Heart left ventricle (tissue), 16 donors: ENCODE data around the gene DIP2B. TPM values are rescaled to one million over a fixed set of nuclear protein-coding genes. Genes with fewer than 3 reads are reported as not detected.

ENCODE experiments used
- ATAC-seq, 4 donors: fragments of 200-7000 bp; cut with Tn5 transposase; one replicate each; pipeline ENCODE4 v1.9.1; 2020 to 2022; ENCODE audit warnings: moderate library complexity in 4 of 4, mild to moderate bottlenecking in 3 of 4, moderate number of reproducible peaks in 1 of 4
- DNase-seq, 5 donors: peaks; one replicate each; pipeline ENCODE4 v3.0.0-alpha.2; 2020
- H3K27ac ChIP-seq, 12 donors: fragments of 200-600 bp; sonication (generic) in 4 of 12; one replicate each; pipeline versions ENCODE4 v1.5.0 to v1.8.0; 2016 to 2022; ENCODE audit warnings: mild to moderate bottlenecking in 2 of 12
- H3K27me3 ChIP-seq, 9 donors: fragments of 200-600 bp; sonication (generic) in 2 of 9; one replicate each; pipeline versions ENCODE4 v1.5.1 to v1.8.0; 2016 to 2022; ENCODE audit warnings: mild to moderate bottlenecking in 3 of 9
- H3K36me3 ChIP-seq, 9 donors: fragments of 200-600 bp; sonication (generic) in 2 of 9; one replicate each; pipeline versions ENCODE4 v1.5.0 to v1.8.0; 2018 to 2022; ENCODE audit warnings: mild to moderate bottlenecking in 2 of 9
- H3K4me1 ChIP-seq, 12 donors: fragments of 200-600 bp; sonication (generic) in 4 of 12; one replicate each; pipeline versions ENCODE4 v1.5.0 to v1.8.0; 2016 to 2022; ENCODE audit warnings: mild to moderate bottlenecking in 3 of 12
- H3K4me3 ChIP-seq, 12 donors: fragments of 200-600 bp; sonication (generic) in 4 of 12; one replicate each; pipeline versions ENCODE4 v1.5.0 to v1.8.0; 2017 to 2022; ENCODE audit warnings: mild to moderate bottlenecking in 9 of 12, moderate library complexity in 4 of 12
- H3K9me3 ChIP-seq, 12 donors: fragments of 200-600 bp; sonication (generic) in 4 of 12; one replicate each; pipeline versions ENCODE4 v1.5.0 to v1.8.0; 2016 to 2022; ENCODE audit warnings: mild to moderate bottlenecking in 1 of 12
- POLR2A ChIP-seq, 2 donors: fragments of 450-650 bp; IDR thresholded peaks; one replicate each; pipeline ENCODE4 v1.6.1; 2017; ENCODE audit warnings: antibody characterized with exemption in 2 of 2, mild to moderate bottlenecking in 2 of 2, moderate library complexity in 2 of 2
- WGBS, 4 donors: extraction: QIAGEN DNeasy Blood & Tissue Kit in 2 of 4; methylation state at CpG; one replicate each; pipeline versions ENCODE4 v1.1.5 to v1.1.7; 2013 to 2018; 5-methylcytosine and 5-hydroxymethylcytosine counted together
- intact Hi-C, 10 donors: fragments of 100-400 bp; cut with DNase I; formaldehyde crosslinking; loops; one replicate each; pipeline versions ENCODE4 v1.11.1 to v1.14.2; 2022
- polyA plus RNA-seq, 2 donors: library from polyadenylated mRNA; stranded (reverse); fragments of 200-250 nt; gene quantifications; one replicate each; pipeline ENCODE4 v1.2.3, GENCODE V29; 2013
- total RNA-seq, 9 donors: library from RNA; depleted of rRNA in 2 of 9; stranded (reverse); fragments of >200 nt in 2 of 9; fragmentation: NEBNext Ultra II Directional in 3 of 9; extraction: Animal tissue kit (Norgen Biotek cat#: 25700) in 3 of 9; gene quantifications; one replicate each; pipeline versions ENCODE4 v1.1.0 to v1.2.4, GENCODE V29; 2016 to 2023
- TF ChIP-seq, protein P1 (sequence below), 12 donors: fragments of 200-600 bp; sonication (generic) in 4 of 12; IDR thresholded peaks; one replicate each; pipeline versions ENCODE4 v1.5.0 to v1.8.0; 2018 to 2022; ENCODE audit warnings: antibody characterized with exemption in 12 of 12, mild to moderate bottlenecking in 5 of 12
- donor health status: ischemic (EF 13 %, LVEDD 7.1; RV severe dilation, severe dysfunction).
- donor health status: healthy with polysubstance abuse.
- donor health status: DM: no; HTN: yes; CAD: no.
- donor health status: DM: no; HTN: no; CAD: no.
- donor health status: ischemic (EF 25% LVEDD 6.9; RV normal size, moderate dysfunction).
- donor health status: ischemic (EF 25% LVEDD 5.7; RV mildly dilated, moderate dysfunction).
- donor health status: healthy.
- donor health status: DM: yes; HTN: yes; CAD: no.
- donor health status: ischemic (EF 35%, LVEDD 5.7; RV mildly dilated, moderate dysfunction).
- donor health status: nonischemic (EF 11% LVEDD 7.7; RV severe dilation, severe dysfunction).
- donor health status: DM: yes; HTN: yes; CAD: no.
- donor health status: PGD.
- donor health status: ischemic (EF 29% LVEDD 5.4; RV normal size, mild dysfunction).
- donor health status: nonischemic (EF 23%, LVEDD 6.1; RV moderate dilation, normal function).

DIP2B gene
- total and polyA plus RNA-seq, 11 donors, result 3.4 to 25.0 (median 16.7) TPM

DNA sequence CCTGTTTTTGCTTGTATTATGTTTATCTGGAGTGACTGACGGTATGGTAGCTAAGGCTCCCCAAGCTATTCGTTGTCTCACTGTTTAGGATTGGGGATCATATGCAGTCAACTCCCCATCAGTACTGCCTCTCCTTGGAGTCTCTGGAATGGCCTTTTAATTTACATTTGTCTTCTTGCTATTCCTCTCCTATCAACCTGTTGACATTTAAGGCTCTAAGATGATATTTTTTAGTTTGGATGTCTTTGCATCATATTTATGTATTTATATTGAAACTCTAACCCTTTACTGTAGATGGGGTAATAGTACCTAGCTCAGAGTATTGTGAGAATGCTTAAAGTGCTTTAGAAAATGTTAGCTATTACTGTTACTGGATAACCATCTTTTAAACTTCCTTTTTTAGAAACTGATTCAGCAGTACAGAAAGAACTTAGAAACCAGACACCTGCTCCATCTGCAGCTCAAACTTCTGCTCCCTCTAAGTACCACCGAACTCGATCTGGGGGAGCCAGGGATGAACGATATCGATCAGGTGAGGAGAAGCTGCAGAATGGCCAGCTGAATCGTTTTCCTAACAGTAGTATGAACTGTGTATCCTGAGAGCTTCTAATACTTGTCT is 135.6 kb downstream of the DIP2B start:
- H3K4me1 ChIP-seq, result peaks cover 0 to 26% (median 16%) of the 10 kb centered on the region in 12 donors
- peaks cover 0 to 33% (median 22%) of the 10 kb centered on the region in 9 donors for H3K36me3 ChIP-seq
- no peaks in the 10 kb centered on the region for H3K27me3 ChIP-seq
- TF ChIP-seq, protein P1, sequence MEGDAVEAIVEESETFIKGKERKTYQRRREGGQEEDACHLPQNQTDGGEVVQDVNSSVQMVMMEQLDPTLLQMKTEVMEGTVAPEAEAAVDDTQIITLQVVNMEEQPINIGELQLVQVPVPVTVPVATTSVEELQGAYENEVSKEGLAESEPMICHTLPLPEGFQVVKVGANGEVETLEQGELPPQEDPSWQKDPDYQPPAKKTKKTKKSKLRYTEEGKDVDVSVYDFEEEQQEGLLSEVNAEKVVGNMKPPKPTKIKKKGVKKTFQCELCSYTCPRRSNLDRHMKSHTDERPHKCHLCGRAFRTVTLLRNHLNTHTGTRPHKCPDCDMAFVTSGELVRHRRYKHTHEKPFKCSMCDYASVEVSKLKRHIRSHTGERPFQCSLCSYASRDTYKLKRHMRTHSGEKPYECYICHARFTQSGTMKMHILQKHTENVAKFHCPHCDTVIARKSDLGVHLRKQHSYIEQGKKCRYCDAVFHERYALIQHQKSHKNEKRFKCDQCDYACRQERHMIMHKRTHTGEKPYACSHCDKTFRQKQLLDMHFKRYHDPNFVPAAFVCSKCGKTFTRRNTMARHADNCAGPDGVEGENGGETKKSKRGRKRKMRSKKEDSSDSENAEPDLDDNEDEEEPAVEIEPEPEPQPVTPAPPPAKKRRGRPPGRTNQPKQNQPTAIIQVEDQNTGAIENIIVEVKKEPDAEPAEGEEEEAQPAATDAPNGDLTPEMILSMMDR (IDR thresholded peaks at IDR 0.05), result no peak
- TF ChIP-seq POLR2A (IDR thresholded peaks at IDR 0.05), result no peak
- no peak overlapping the region for H3K4me3 ChIP-seq
- DNase-seq, result no peak
- H3K9me3 ChIP-seq, result no peaks in the 10 kb centered on the region
- H3K27ac ChIP-seq, result no peak overlapping the region
- intact Hi-C loops, result no loop called here
- no peak for ATAC-seq
- WGBS, 4 donors, result 82 to 89% (median 89%) methylated on average over 7 of the region's 7 CpGs

DNA sequence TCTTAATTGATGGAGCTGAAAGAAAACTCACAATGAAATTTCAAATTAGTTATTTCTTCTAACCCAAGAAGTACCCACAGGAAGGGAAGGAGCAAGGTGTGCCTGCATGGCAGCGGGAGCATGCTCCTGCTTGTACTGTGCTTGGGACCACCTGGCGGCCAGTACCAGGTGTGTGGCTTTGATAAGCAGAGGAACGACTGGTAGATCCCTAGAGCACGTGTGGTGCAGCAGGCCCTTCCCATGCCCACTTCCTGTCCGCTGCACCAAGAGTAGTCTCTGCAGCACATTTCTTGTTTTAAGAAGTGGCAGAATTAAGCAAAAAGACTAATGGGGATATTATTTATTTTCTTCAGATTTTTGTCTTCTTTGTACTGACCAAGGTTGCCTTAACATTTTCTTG is 136.8 kb downstream of the DIP2B start:
- intact Hi-C loops, result no loop called here
- Histone ChIP-seq H3K4me3 (no peak overlapping the region), H3K36me3 (peaks cover 0 to 33% (median 22%) of the 10 kb centered on the region in 9 donors), H3K27me3 (no peaks in the 10 kb centered on the region), H3K9me3 (no peaks in the 10 kb centered on the region), H3K27ac (no peak overlapping the region), H3K4me1 (peaks cover 0 to 14% (median 8%) of the 10 kb centered on the region in 12 donors)
- WGBS, 4 donors, result 77 to 85% (median 84%) methylated on average over 5 of the region's 5 CpGs
- TF ChIP-seq, protein P1 (IDR thresholded peaks at IDR 0.05), result no peak
- TF ChIP-seq POLR2A (IDR thresholded peaks at IDR 0.05), result no peak
- no peak for DNase-seq
- no peak for ATAC-seq

DNA sequence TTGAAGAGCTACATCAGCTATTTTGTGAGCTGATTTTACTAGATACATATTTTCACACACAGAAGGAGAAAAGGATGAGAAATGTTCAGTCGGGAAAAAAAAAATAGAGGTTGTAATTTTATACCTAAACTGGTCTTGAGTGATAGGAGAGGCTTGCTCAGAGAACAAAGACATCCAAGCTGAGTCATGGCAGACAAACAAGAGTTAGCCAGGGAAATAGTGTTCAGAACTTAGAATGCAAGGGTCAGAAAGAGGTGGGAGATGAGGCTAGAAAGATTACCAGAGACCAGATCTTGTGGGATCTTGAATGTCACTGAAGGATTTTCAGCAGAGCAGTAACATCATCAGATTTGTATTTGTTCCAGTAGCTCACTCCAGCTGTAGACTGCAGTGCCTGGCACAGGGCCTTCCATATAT is 137.3 kb downstream of the DIP2B start:
- TF ChIP-seq, protein P1 (IDR thresholded peaks at IDR 0.05), result no peak
- TF ChIP-seq POLR2A (IDR thresholded peaks at IDR 0.05), result no peak
- peaks cover 0 to 33% (median 22%) of the 10 kb centered on the region in 9 donors for H3K36me3 ChIP-seq
- H3K27ac ChIP-seq, result no peak overlapping the region
- no peaks in the 10 kb centered on the region for H3K9me3 ChIP-seq
- intact Hi-C loops, result no loop called here
- no peak for DNase-seq
- no peak overlapping the region for H3K4me3 ChIP-seq
- ATAC-seq, result no peak
- peaks cover 0 to 12% (median 6%) of the 10 kb centered on the region in 12 donors for H3K4me1 ChIP-seq
- no peaks in the 10 kb centered on the region for H3K27me3 ChIP-seq
- WGBS, 4 donors, result 75 to 83% (median 80%) methylated on average over 1 of the region's 1 CpG

DNA sequence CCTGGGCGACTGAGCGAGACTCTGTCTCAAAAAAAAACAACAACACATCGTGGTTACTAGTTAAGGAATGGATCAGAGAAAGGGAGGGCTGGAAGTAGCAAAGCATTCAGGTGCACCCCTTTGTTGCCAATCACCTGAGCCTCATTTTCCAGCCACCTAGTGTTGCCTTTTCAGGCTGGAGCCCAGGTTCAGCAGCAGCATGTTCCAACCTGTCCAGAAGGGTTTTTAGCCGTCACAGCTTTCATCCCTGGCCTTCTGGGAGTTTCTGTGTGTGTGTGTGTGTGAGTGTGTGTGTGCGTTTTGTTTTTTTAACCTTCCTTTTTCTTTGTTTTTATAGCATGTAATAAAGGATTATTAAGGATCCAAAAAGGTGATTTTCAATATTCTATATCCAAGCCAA is 138.0 kb downstream of the DIP2B start:
- Histone ChIP-seq H3K9me3 (no peaks in the 10 kb centered on the region), H3K4me1 (peaks cover 0 to 7% (median under 1%) of the 10 kb centered on the region in 12 donors), H3K27me3 (no peaks in the 10 kb centered on the region), H3K4me3 (no peak overlapping the region), H3K36me3 (peaks cover 0 to 33% (median 22%) of the 10 kb centered on the region in 9 donors), H3K27ac (no peak overlapping the region)
- DNase-seq, result no peak
- WGBS, 4 donors, result 77 to 86% (median 83%) methylated on average over 5 of the region's 5 CpGs
- intact Hi-C loops, result no loop called here
- ATAC-seq, result no peak
- TF ChIP-seq, protein P1 (IDR thresholded peaks at IDR 0.05), result no peak
- no peak for TF ChIP-seq POLR2A (IDR thresholded peaks at IDR 0.05)
